H1 (cell line): Measurements from ENCODE around the gene ATP8B3. TPM values are rescaled to one million over a fixed set of nuclear protein-coding genes. Genes with fewer than 3 reads are reported as not detected.

Experiments
- CTCF ChIA-PET: fragments of 300-600 bp; sonication (Branson Sonifier 250); formaldehyde crosslinking; loops from one replicate; lab custom pipeline; 2021; ENCODE audit not compliant: partially characterized antibody; lab: Charles Lee
- POLR2A ChIA-PET: fragments of 300-600 bp; sonication (Branson Sonifier 250); formaldehyde crosslinking; loops from one replicate; lab custom pipeline; 2021; ENCODE audit warnings: inconsistent platforms; ENCODE audit not compliant: partially characterized antibody; lab: Charles Lee
- DNase-seq, 2 experiments: peaks; one replicate each; pipeline versions ENCODE4 v3.0.0 to v3.0.0-alpha.2; 2010 to 2022; ENCODE audit warnings: low spot score in 2 of 2, low read depth in 1 of 2, mixed read lengths in 1 of 2
- FAIRE-seq: peaks from 2 replicates; lab custom pipeline; 2011; peaks lifted over from hg19 to GRCh38; lab: Jason Lieb, UNC
- H2AFZ ChIP-seq: 2 replicates; pipeline ENCODE4 v1.8.1; 2012; ENCODE audit warnings: low read length, inconsistent platforms
- H2AK5ac ChIP-seq: 2 replicates; pipeline ENCODE4 v1.6.1; 2013; ENCODE audit warnings: low read depth, low read length
- H2BK120ac ChIP-seq: replicated peaks from 2 replicates; pipeline ENCODE3; 2013; ENCODE audit warnings: low read depth, low read length, inconsistent platforms
- H2BK12ac ChIP-seq: 2 replicates; pipeline ENCODE4 v1.6.1; 2013; ENCODE audit warnings: low read depth, low read length
- H2BK15ac ChIP-seq: 2 replicates; pipeline ENCODE4 v1.6.1; 2013; ENCODE audit warnings: low read length
- H2BK20ac ChIP-seq: 2 replicates; pipeline ENCODE4 v1.6.1; 2013; ENCODE audit warnings: low read length
- H2BK5ac ChIP-seq: 2 replicates; pipeline ENCODE4 v1.6.1; 2013; ENCODE audit warnings: low read depth, low read length
- H3K14ac ChIP-seq: 2 replicates; pipeline ENCODE4 v1.6.1; 2013; ENCODE audit warnings: inconsistent platforms; ENCODE audit not compliant: insufficient read length
- H3K18ac ChIP-seq: 2 replicates; pipeline ENCODE4 v1.6.1; 2013; ENCODE audit warnings: low read length; ENCODE audit errors: extremely low read depth
- H3K23ac ChIP-seq: 2 replicates; pipeline ENCODE4 v1.6.1; 2013; ENCODE audit warnings: inconsistent platforms; ENCODE audit not compliant: insufficient read length
- H3K23me2 ChIP-seq: 2 replicates; pipeline ENCODE4 v1.6.1; 2013; ENCODE audit warnings: low read depth, low read length
- H3K27ac ChIP-seq: 2 replicates; pipeline ENCODE4 v1.6.1; 2011; ENCODE audit warnings: low read depth, low read length, inconsistent platforms
- H3K27me3 ChIP-seq, 4 experiments: replicated peaks in 1 of 4; 1 replicate in 1 of 4; 2 replicates in 3 of 4; pipeline versions ENCODE4 v1.6.1 to v1.8.1; 2011 to 2013; ENCODE audit warnings: low read length in 3 of 4, mild to moderate bottlenecking in 3 of 4, inconsistent platforms in 2 of 4, mixed read lengths in 2 of 4, moderate library complexity in 1 of 4; ENCODE audit not compliant: control insufficient read depth in 3 of 4, insufficient read depth in 3 of 4; ENCODE audit errors: extremely low read depth in 1 of 4
- H3K36me3 ChIP-seq, 4 experiments: 2 replicates each; pipeline versions ENCODE4 v1.6.1 to v1.8.1; 2011 to 2013; ENCODE audit warnings: mild to moderate bottlenecking in 4 of 4, low read length in 3 of 4, moderate library complexity in 2 of 4, control low read depth in 1 of 4, inconsistent platforms in 1 of 4; ENCODE audit not compliant: insufficient read depth in 4 of 4, control insufficient read depth in 2 of 4
- H3K4ac ChIP-seq: replicated peaks from 2 replicates; pipeline ENCODE3; 2013; ENCODE audit warnings: low read length, low read depth, mixed read lengths, inconsistent platforms; ENCODE audit not compliant: insufficient read length
- H3K4me1 ChIP-seq, 4 experiments: replicated peaks in 1 of 4; 1 replicate in 1 of 4; 2 replicates in 3 of 4; pipeline versions ENCODE4 v1.6.1 to v1.8.1; 2011 to 2013; ENCODE audit warnings: low read length in 3 of 4, inconsistent platforms in 2 of 4, mixed read lengths in 1 of 4; ENCODE audit not compliant: insufficient read depth in 4 of 4, control insufficient read depth in 3 of 4
- H3K4me2 ChIP-seq, 2 experiments: 2 replicates each; pipeline versions ENCODE4 v1.6.1 to v1.8.1; 2011 to 2013; ENCODE audit warnings: low read depth in 2 of 2, low read length in 2 of 2, control low read depth in 1 of 2, inconsistent platforms in 1 of 2, mild to moderate bottlenecking in 1 of 2; ENCODE audit not compliant: insufficient read depth in 1 of 2
- H3K4me3 ChIP-seq, 4 experiments: fragments of 200-600, 300-600 bp in 1 of 4; sonication (generic), shearing (Covaris generic), sonication (Bioruptor Twin) in 1 of 4; 2 replicates each; pipeline versions ENCODE4 v1.5.1 to v1.8.1; 2011 to 2016; ENCODE audit warnings: low read length in 4 of 4, low read depth in 3 of 4, control low read depth in 2 of 4, inconsistent platforms in 2 of 4, mild to moderate bottlenecking in 2 of 4, mixed read lengths in 1 of 4, moderate library complexity in 1 of 4; ENCODE audit not compliant: insufficient read depth in 2 of 4; ENCODE audit errors: extremely low read depth in 1 of 4
- H3K56ac ChIP-seq: replicated peaks from 2 replicates; pipeline ENCODE3; 2013; ENCODE audit warnings: low read depth, mild to moderate bottlenecking, mixed read lengths, low read length, inconsistent platforms; ENCODE audit not compliant: insufficient read length
- H3K79me1 ChIP-seq: 2 replicates; pipeline ENCODE4 v1.6.1; 2013; ENCODE audit warnings: low read depth, low read length, control low read depth
- H3K79me2 ChIP-seq, 2 experiments: 2 replicates each; pipeline versions ENCODE4 v1.6.1 to v1.8.1; 2012 to 2013; ENCODE audit warnings: low read length in 2 of 2, mild to moderate bottlenecking in 2 of 2, inconsistent platforms in 1 of 2; ENCODE audit not compliant: insufficient read depth in 2 of 2, control insufficient read depth in 1 of 2
- H3K9ac ChIP-seq, 4 experiments: replicated peaks in 1 of 4; 1 replicate in 1 of 4; 2 replicates in 3 of 4; pipeline versions ENCODE4 v1.6.1 to v1.8.1; 2011 to 2013; ENCODE audit warnings: low read depth in 3 of 4, low read length in 3 of 4, control low read depth in 2 of 4, mild to moderate bottlenecking in 2 of 4, moderate library complexity in 2 of 4, inconsistent platforms in 1 of 4; ENCODE audit errors: extremely low read depth in 1 of 4
- H3K9me3 ChIP-seq, 2 experiments: 2 replicates each; pipeline versions ENCODE4 v1.6.1 to v1.8.1; 2012 to 2013; ENCODE audit warnings: mild to moderate bottlenecking in 2 of 2, moderate library complexity in 2 of 2, control low read depth in 1 of 2, inconsistent platforms in 1 of 2, low read depth in 1 of 2, low read length in 1 of 2, mixed read lengths in 1 of 2; ENCODE audit not compliant: insufficient read depth in 2 of 2
- H4K20me1 ChIP-seq, 2 experiments: replicated peaks in 1 of 2; 2 replicates each; pipeline versions ENCODE3 to v1.8.1; 2011 to 2013; ENCODE audit warnings: inconsistent platforms in 2 of 2, low read length in 2 of 2, mild to moderate bottlenecking in 1 of 2; ENCODE audit not compliant: insufficient read depth in 2 of 2, control insufficient read depth in 1 of 2
- H4K5ac ChIP-seq: 2 replicates; pipeline ENCODE4 v1.6.1; 2013; ENCODE audit warnings: low read length, low read depth, mixed read lengths, inconsistent platforms; ENCODE audit not compliant: insufficient read length
- H4K8ac ChIP-seq: 2 replicates; pipeline ENCODE4 v1.8.0; 2013; ENCODE audit warnings: mild to moderate bottlenecking, moderate library complexity, low read length, inconsistent platforms; ENCODE audit not compliant: insufficient read depth; ENCODE audit errors: extremely low read depth
- H4K91ac ChIP-seq: replicated peaks from 2 replicates; pipeline ENCODE3; 2013; ENCODE audit warnings: low read length, mixed read lengths, inconsistent platforms; ENCODE audit not compliant: insufficient read length
- BACH1 ChIP-seq: IDR thresholded peaks from 2 replicates; pipeline ENCODE4 v1.6.1; 2012; ENCODE audit warnings: low read length, improper control_type of control experiment
- BCL11A ChIP-seq, 2 experiments: IDR thresholded peaks; one replicate each; pipeline ENCODE4 v1.6.1; 2011; ENCODE audit warnings: low read depth in 2 of 2, low read length in 2 of 2, mild to moderate bottlenecking in 2 of 2
- CBX8 ChIP-seq: fragments of 300-800, 300-1000 bp; sonication (generic); IDR thresholded peaks from 2 replicates; pipeline ENCODE4 v1.7.1; 2016; ENCODE audit warnings: low read depth, low read length, borderline replicate concordance
- CEBPB ChIP-seq: IDR thresholded peaks from 2 replicates; pipeline ENCODE4 v1.6.1; 2012; ENCODE audit warnings: low read depth, low read length
- CTBP2 ChIP-seq: IDR thresholded peaks from 2 replicates; pipeline ENCODE4 v1.7.0; 2011; ENCODE audit warnings: borderline replicate concordance, mild to moderate bottlenecking, moderate library complexity, mixed read lengths, low read length; ENCODE audit not compliant: insufficient read depth, insufficient read length
- GTF2F1 ChIP-seq: IDR thresholded peaks from 2 replicates; pipeline ENCODE4 v1.6.1; 2012; ENCODE audit warnings: low read depth, low read length, improper control_type of control experiment, borderline replicate concordance
- HDAC6 ChIP-seq: IDR thresholded peaks from one replicate; pipeline ENCODE4 v1.7.1; 2012; ENCODE audit warnings: low read depth, mild to moderate bottlenecking, inconsistent platforms, low read length, moderate library complexity
- KDM4A ChIP-seq: IDR thresholded peaks from one replicate; pipeline ENCODE4 v1.7.1; 2012; ENCODE audit warnings: low read depth, mild to moderate bottlenecking, moderate library complexity, low read length, inconsistent platforms; ENCODE audit not compliant: severe bottlenecking
- PHF8 ChIP-seq: fragments of 200-600 bp; sonication (generic); conservative IDR thresholded peaks from 2 replicates; pipeline ENCODE4 v1.7.1; 2012; ENCODE audit warnings: low read depth, mild to moderate bottlenecking, inconsistent platforms, low read length, moderate library complexity
- POLR2AphosphoS5 ChIP-seq: IDR thresholded peaks from 2 replicates; pipeline ENCODE4 v1.6.1; 2011; ENCODE audit warnings: low read depth, low read length
- SIRT6 ChIP-seq: IDR thresholded peaks from one replicate; pipeline ENCODE4 v1.7.1; 2012; ENCODE audit warnings: low read length, inconsistent platforms
- SP2 ChIP-seq: IDR thresholded peaks from 2 replicates; pipeline ENCODE4 v1.6.1; 2012; ENCODE audit warnings: mild to moderate bottlenecking, low read length, inconsistent platforms
- TAF1 ChIP-seq: IDR thresholded peaks from 2 replicates; pipeline ENCODE4 v1.6.1; 2011; ENCODE audit warnings: mild to moderate bottlenecking, low read depth, low read length
- ZNF274 ChIP-seq: IDR thresholded peaks from 2 replicates; pipeline ENCODE4 v1.7.0; 2012; ENCODE audit warnings: low read length, borderline replicate concordance; ENCODE audit errors: extremely low read depth
- WGBS, 2 experiments: shearing (Covaris generic) in 1 of 2; methylation state at CpG; one replicate each; pipeline versions ENCODE4 v1.1.6 to v1.1.7; 2013 to 2015; ENCODE audit warnings: low lambda C conversion rate in 2 of 2, mixed read lengths in 2 of 2, inconsistent platforms in 1 of 2, low coverage in 1 of 2, missing lambda C conversion rate in 1 of 2; ENCODE audit not compliant: insufficient replicate concordance in 2 of 2, insufficient coverage in 1 of 2, insufficient read length in 1 of 2; ENCODE audit errors: extremely low coverage in 1 of 2, missing lambda C conversion rate in 1 of 2; 5-methylcytosine and 5-hydroxymethylcytosine counted together
- polyA plus RNA-seq, 7 experiments: library from polyadenylated mRNA; depleted of rRNA in 3 of 7; stranded (reverse) in 5 of 7; unstranded in 2 of 7; fragments of >200 nt in 5 of 7; fragments of 200-250 nt in 2 of 7; gene quantifications; 1 replicate in 5 of 7; 2 replicates in 1 of 7; 4 replicates in 1 of 7; pipeline versions ENCODE4 v1.2.1 to v1.2.3, GENCODE V29; 2011 to 2013; ENCODE audit warnings: missing spikeins in 2 of 7, mixed read lengths in 2 of 7
- total RNA-seq: library from RNA; stranded (reverse); fragmentation: NEBNext Ultra II Directional; extraction: Animal tissue kit (Norgen Biotek cat#: 25700); gene quantifications from 2 replicates; pipeline ENCODE4 v1.2.1, GENCODE V29; 2021

The ATP8B3 gene
- total and polyA plus RNA-seq, 2 of the 8 experiments (the other 6 are each of a cell fraction or from before 2014, with no cell fraction given): 4.1 to 9.3 TPM

GRCh38 chr19:1799695-1800342 is 12.3 kb downstream of the ATP8B3 start:
- no peak overlapping the region for H2BK12ac ChIP-seq
- no peak overlapping the region for H2BK15ac ChIP-seq
- H3K27me3 ChIP-seq: peaks cover 0 to 3% (median under 1%) of the 10 kb centered on the region in 4 experiments; a peak in 2 of 7 replicates
- H2AK5ac ChIP-seq: no peak overlapping the region
- 93% methylated on average over 31 of the region's 36 CpGs; no CpG with 5 or more reads in 1 of the 2 experiments for WGBS, 2 experiments
- no peaks in the 10 kb centered on the region for H3K79me2 ChIP-seq
- no peak overlapping the region for H3K4ac ChIP-seq
- no peak overlapping the region for H4K91ac ChIP-seq
- no peaks in the 10 kb centered on the region for H3K9me3 ChIP-seq
- no peaks in the 10 kb centered on the region; the same call in 1 of the 2 replicates for H3K23me2 ChIP-seq
- no peak overlapping the region for H2BK5ac ChIP-seq
- no peak overlapping the region for H2BK20ac ChIP-seq
- H3K4me2 ChIP-seq: no peak overlapping the region
- no peak overlapping the region for H3K56ac ChIP-seq
- no peaks in the 10 kb centered on the region for H4K20me1 ChIP-seq
- POLR2A ChIA-PET: interaction anchor here (1.2 kb wide), 2 partner anchors 16 to 28 kb away, joined by 3 to 4 read pairs; no protein-coding TSS in a partner anchor
- FAIRE-seq (no peak), DNase-seq (no peak)
- no peaks in the 10 kb centered on the region for H3K36me3 ChIP-seq
- CTCF ChIA-PET: interaction anchor here (1.2 to 10.7 kb wide), 5 partner anchors 10 to 127 kb away, joined by 4 to 150 read pairs (median 73); partner anchors contain the start of gene ATP8B3
- H3K9ac ChIP-seq: no peak overlapping the region
- H2BK120ac ChIP-seq: no peak overlapping the region
- peaks cover 0 to 7% (median under 1%) of the 10 kb centered on the region in 4 experiments; a peak in 5 of 7 replicates for H3K4me1 ChIP-seq
- H2AFZ ChIP-seq: no peak overlapping the region
- peak overlapping the region; percentile 69; the same call in 1 of the 2 replicates for H4K8ac ChIP-seq
- no peak overlapping the region for H3K27ac ChIP-seq
- no peak overlapping the region for H3K4me3 ChIP-seq
- no peak overlapping the region for H4K5ac ChIP-seq
- no peak overlapping the region for H3K18ac ChIP-seq
- no peak overlapping the region for H3K23ac ChIP-seq
- H3K14ac ChIP-seq: no peak overlapping the region
- no peaks in the 10 kb centered on the region for H3K79me1 ChIP-seq
- no peak for TF ChIP-seq POLR2AphosphoS5
- TF ChIP-seq SP2: no peak
- TF ChIP-seq CEBPB: no peak
- TF ChIP-seq CTBP2: no peak
- TF ChIP-seq SIRT6: no peak
- no peak for TF ChIP-seq BACH1
- TF ChIP-seq TAF1: no peak
- no peak for TF ChIP-seq KDM4A
- no peak for TF ChIP-seq GTF2F1
- TF ChIP-seq ZNF274: no peak
- TF ChIP-seq PHF8: no peak
- no peak for TF ChIP-seq CBX8
- no peak for TF ChIP-seq BCL11A (IDR thresholded peaks at IDR 0.05; ENCODE audit: low read depth in 2 of 2, low read length in 2 of 2)
- no peak for TF ChIP-seq HDAC6
